HUES64 (cell line): ENCODE measurements around the gene UST.

Experiments used
- H3K27ac ChIP-seq: 2 replicates; pipeline ENCODE4 v1.7.0; 2013; ENCODE audit warnings: low read depth, low read length, inconsistent platforms
- H3K27me3 ChIP-seq: 2 replicates; pipeline ENCODE4 v1.6.1; 2013; ENCODE audit warnings: mild to moderate bottlenecking, low read length; ENCODE audit not compliant: insufficient read depth
- H3K36me3 ChIP-seq: 2 replicates; pipeline ENCODE4 v1.6.1; 2013; ENCODE audit warnings: mild to moderate bottlenecking, low read length; ENCODE audit not compliant: insufficient read depth
- H3K4me1 ChIP-seq: 2 replicates; pipeline ENCODE4 v1.6.1; 2013; ENCODE audit warnings: mild to moderate bottlenecking, low read length, moderate library complexity; ENCODE audit not compliant: insufficient read depth
- H3K4me3 ChIP-seq: 2 replicates; pipeline ENCODE4 v1.5.1; 2013; ENCODE audit warnings: mild to moderate bottlenecking, low read length, moderate library complexity
- H3K9ac ChIP-seq: 2 replicates; pipeline ENCODE4 v1.6.1; 2013; ENCODE audit warnings: mild to moderate bottlenecking, low read depth, low read length
- H3K9me3 ChIP-seq: 2 replicates; pipeline ENCODE4 v1.6.1; 2013; ENCODE audit warnings: low read depth, low read length; ENCODE audit not compliant: insufficient read depth
- WGBS: fragments of 150-250, 120-280 bp; methylation state at CpG from one replicate; pipeline ENCODE4 v1.1.7; 2013; ENCODE audit warnings: missing lambda C conversion rate; 5-methylcytosine and 5-hydroxymethylcytosine counted together

UST gene

DNA sequence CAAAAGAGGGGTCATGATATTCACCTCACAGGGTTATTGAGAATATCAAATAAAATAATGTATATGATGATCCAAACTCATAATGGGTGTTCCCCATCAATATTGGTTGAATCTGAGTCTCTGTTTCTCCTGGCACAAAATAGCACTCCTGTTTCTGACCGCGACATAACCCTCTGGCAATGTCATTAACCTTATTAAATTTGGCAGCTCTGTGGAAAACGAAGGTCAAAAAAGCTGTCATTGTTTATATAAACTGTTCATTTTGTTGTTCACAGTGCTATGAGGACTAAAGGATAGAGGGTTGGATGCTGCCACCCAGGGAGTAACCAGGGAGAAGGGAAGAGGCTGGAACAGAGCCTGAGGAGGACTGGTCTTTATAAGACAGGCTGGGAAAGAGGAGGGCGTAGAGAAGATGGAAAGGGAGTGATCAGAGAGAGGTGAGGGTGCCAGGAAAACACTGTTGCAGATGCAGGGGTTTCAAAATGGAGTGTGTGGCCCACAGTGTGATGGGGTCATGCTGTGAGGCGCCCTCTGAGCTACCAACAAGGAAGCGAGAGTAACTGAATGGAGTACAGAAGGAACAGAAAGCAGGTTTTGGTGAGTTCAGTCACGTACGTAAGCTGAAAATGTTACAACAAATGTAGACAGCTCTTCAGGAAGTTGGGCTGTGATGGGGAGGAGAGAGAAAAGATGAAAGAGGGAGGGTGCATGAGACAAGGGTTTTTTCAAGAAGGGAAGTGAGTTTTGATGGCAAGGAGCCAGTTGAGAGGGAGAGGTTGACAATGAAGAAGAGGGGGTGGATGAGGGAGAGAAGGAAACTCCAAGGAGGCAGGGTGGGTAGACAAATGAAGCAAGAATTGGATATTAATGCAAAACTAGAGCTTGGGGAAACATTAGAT lies 319.1 kb downstream of the UST start:
- Histone ChIP-seq H3K4me3 (no peak overlapping the region), H3K9me3 (no peaks in the 10 kb centered on the region), H3K36me3 (no peaks in the 10 kb centered on the region), H3K27me3 (no peaks in the 10 kb centered on the region), H3K27ac (no peak overlapping the region), H3K4me1 (no peaks in the 10 kb centered on the region), H3K9ac (no peak overlapping the region)
- 94% methylated on average over 8 of the region's 8 CpGs for WGBS

DNA sequence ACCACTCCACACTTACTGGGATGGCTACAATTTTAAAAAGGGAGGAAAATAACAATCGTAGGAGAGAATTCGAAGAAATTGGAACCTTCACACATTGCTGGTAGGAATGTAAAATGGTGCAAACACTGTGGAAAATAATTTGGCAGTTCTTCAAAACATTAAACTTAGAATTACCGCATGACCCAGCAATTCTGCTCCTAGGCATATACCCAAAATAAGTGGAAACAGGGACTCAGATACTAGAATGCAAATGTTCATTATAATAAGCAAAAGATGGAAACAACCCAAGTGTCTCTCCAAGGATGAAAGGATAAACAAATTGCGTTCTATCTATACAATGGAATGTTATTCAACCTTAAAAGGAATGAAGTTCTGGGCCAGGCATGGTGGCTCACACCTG lies 325.2 kb downstream of the UST start:
- H3K36me3 ChIP-seq = peaks cover 32% of the 10 kb centered on the region
- 95% methylated on average over 4 of the region's 4 CpGs for WGBS
- H3K9me3 ChIP-seq = 0 out of 2 replicates have a peak, but pooled peaks cover 2% of the 10 kb centered on the region
- H3K4me1 ChIP-seq = no peaks in the 10 kb centered on the region
- no peaks in the 10 kb centered on the region for H3K27me3 ChIP-seq
- H3K4me3 ChIP-seq = no peak overlapping the region
- no peak overlapping the region for H3K27ac ChIP-seq
- no peak overlapping the region for H3K9ac ChIP-seq

DNA sequence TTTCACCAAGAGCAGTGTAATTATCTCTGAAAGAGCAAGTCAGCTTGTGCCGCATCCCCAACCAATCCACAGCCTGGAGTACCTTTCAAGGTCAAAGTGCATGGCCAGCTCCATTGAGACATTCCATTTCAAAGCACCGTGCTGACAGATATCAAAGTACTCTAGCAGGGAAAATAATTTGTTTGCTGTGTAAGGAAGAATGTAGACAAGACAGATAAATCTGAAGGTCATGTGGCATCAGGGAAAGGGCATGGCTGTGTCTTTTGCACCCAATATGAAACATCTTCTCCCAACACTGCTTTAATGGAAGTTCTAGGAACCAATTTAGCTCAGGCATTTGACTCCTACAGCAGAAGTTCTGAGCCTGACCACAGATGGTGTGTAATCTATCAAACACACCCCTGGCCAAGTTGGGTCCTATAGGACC lies 328.0 kb downstream of the UST start:
- 0 out of 2 replicates have a peak, but pooled peaks cover 2% of the 10 kb centered on the region for H3K9me3 ChIP-seq
- no peak overlapping the region for H3K9ac ChIP-seq
- H3K4me3 ChIP-seq = no peak overlapping the region
- 96% methylated on average over 2 of the region's 2 CpGs for WGBS
- H3K27ac ChIP-seq = no peak overlapping the region
- H3K4me1 ChIP-seq = no peaks in the 10 kb centered on the region
- peaks cover 42% of the 10 kb centered on the region for H3K36me3 ChIP-seq
- no peaks in the 10 kb centered on the region for H3K27me3 ChIP-seq

DNA sequence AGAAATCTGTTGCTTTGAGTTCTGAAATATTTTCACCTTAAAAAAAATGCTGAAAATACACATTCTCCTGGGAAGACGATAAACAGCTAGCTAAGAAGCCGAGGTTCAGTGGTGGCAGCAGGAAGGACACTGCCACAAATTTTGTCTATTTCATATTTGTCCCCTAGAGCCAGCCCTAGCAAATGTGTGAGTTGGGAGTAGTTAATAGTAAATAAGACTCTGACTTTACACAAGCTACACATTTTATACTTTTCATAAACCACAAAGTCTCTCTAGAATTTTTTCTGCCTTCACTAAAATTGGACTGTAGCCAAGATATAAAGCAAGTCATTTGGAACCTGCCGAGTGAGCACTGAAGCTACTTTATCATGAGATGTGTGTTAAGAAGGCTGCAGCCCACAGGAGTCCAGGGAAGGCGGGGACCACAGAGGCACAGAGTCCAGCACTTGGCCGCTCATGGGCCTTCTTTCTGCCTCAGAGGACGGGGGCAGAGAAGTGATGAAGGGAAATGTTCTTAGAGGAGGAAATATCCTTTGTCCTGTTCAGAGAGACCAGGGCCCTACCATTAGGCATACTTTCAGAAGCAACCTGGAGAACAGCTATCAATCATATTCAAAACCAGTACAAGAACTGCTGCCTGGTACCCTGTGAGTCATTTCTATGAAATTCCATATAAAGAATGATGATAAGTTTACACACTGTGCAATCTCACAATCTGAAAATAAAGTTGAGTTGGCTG lies 329.0 kb downstream of the UST start:
- no peaks in the 10 kb centered on the region for H3K4me1 ChIP-seq
- 90% methylated on average over 6 of the region's 6 CpGs for WGBS
- H3K27ac ChIP-seq = no peak overlapping the region
- 0 out of 2 replicates have a peak, but pooled peaks cover 2% of the 10 kb centered on the region for H3K9me3 ChIP-seq
- no peak overlapping the region for H3K9ac ChIP-seq
- H3K36me3 ChIP-seq = peaks cover 42% of the 10 kb centered on the region
- no peak overlapping the region for H3K4me3 ChIP-seq
- H3K27me3 ChIP-seq = no peaks in the 10 kb centered on the region

DNA sequence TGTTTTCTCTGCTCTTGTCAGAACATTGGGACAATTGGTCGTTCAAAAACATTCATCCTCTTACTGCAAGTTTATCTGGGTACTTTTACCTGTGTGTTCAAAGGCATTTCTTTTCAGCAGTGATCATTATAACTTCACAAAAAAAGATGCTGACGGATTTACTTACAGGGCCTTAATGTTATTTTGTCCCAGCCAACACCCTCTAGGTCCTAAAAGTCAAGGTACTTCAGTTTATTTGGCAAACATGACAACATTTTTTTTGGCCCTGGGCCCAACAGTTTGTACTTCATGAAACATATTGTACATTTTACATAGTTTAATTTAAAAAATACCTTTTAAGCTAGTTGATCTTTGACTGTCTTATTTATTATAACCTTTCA lies 329.5 kb downstream of the UST start:
- 84% methylated on average over 2 of the region's 2 CpGs for WGBS
- Histone ChIP-seq H3K36me3 (peaks cover 42% of the 10 kb centered on the region), H3K9me3 (0 out of 2 replicates have a peak, but pooled peaks cover 2% of the 10 kb centered on the region), H3K4me3 (no peak overlapping the region), H3K4me1 (no peaks in the 10 kb centered on the region), H3K27me3 (no peaks in the 10 kb centered on the region), H3K27ac (no peak overlapping the region), H3K9ac (no peak overlapping the region)

DNA sequence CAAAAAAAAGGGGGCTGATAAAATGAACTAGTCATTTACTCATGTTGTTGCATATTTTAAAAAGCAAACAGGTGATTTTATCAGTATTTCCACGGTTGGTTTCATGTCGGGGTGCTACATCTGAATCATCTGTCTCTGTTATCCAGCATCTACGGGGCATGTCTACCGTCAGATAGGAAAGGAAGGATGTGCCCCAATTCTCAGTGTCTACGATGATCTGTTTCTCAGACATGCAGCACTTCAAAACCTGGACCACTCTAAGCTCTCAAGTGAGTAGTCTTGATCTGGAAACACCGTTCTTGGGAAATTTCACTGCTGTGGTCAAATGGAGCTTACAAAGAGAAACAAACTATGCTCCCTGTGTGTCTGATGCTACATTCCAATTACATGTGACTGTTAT lies 330.4 kb downstream of the UST start:
- H3K4me3 ChIP-seq = no peak overlapping the region

DNA sequence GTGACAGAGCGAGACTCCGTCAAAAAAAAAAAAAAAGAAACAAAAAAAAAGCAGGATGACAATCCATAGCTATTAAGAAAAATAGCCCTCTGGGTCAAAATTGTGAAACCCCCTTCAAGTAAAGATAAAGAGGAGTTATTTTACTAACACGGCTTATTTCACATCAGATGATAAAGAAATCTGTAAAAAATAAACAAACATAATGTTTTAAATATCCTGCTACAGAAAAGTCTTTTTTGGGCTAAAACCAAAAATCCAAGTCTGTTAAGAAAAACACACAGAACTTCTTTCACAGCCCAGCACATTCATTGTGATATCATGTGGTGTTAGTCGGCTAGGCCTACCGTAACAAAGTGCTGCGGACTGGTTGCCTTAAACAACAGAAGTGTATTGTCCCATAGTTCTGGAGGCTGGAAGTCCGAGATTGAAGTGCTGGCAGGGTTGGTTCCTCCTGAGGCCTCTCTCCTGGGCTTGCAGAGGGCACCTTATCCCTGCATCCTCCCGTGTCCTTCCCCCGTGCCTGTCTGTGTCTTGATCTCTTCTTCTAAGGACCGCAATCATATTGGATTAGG lies 331.5 kb downstream of the UST start:
- Histone ChIP-seq H3K27ac (no peak overlapping the region), H3K4me1 (no peaks in the 10 kb centered on the region), H3K9me3 (no peaks in the 10 kb centered on the region)

More for the DNA sequence above, 330.4 kb downstream of the UST start:
- Histone ChIP-seq H3K9me3 (no peaks in the 10 kb centered on the region), H3K36me3 (peaks cover 42% of the 10 kb centered on the region), H3K4me1 (no peaks in the 10 kb centered on the region), H3K9ac (no peak overlapping the region), H3K27me3 (no peaks in the 10 kb centered on the region), H3K27ac (no peak overlapping the region)
- WGBS = 89% methylated on average over 6 of the region's 6 CpGs

DNA sequence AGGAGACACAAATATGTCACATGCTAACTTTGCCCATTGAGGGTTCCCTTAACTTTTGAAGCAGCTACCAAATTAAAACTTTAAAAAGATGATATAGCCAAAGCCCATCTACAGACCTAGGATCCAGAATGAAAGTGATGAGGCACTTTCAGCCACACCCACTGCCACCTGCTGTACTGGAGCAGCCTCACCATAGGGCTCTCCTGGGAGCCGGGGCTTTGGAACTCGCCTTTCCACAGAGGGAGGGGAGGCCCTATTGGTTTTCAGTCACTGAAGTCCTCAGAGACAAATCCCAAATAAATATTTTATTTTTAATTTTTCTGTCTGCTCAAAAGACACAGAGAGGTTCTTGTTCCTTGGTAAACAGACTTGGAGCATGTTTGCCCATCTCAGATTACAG lies 332.6 kb downstream of the UST start:
- Histone ChIP-seq H3K27ac (no peak overlapping the region), H3K27me3 (no peaks in the 10 kb centered on the region), H3K4me1 (no peaks in the 10 kb centered on the region), H3K4me3 (no peak overlapping the region), H3K36me3 (peaks cover 31% of the 10 kb centered on the region), H3K9ac (no peak overlapping the region), H3K9me3 (no peaks in the 10 kb centered on the region)
- 81% methylated on average over 2 of the region's 2 CpGs for WGBS

More for the DNA sequence above, 331.5 kb downstream of the UST start:
- 96% methylated on average over 7 of the region's 10 CpGs for WGBS
- Histone ChIP-seq H3K9ac (no peak overlapping the region), H3K4me3 (no peak overlapping the region), H3K27me3 (no peaks in the 10 kb centered on the region), H3K36me3 (peaks cover 42% of the 10 kb centered on the region)

DNA sequence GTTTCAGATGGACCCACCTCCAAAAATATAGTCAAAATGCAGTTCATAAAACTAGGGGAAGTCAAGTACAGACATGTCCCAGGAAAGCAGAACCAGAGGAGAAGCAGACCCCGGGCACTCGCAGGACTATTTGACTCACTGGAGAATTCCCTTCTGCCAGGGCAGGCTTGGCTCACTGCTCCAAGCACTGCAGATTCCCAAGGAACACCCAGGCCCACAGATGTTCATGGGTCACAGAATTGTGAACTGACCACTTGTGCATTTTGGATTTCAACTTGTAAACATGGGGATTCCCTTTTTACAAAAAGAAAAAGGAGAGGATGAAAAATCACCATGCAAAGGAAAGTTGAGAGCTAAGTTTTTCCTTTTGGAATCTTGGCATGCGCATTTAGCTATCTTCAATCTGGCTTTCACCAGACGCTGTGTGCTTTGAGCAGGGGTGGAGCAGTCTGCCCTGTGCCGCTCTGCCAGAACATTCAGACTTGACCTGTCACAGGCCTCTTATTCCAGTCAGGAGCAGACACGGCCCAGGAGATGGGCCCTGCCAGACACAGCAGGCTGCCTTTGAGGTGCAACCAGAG lies 333.2 kb downstream of the UST start:
- Histone ChIP-seq H3K4me3 (no peak overlapping the region), H3K27me3 (no peaks in the 10 kb centered on the region), H3K9me3 (no peaks in the 10 kb centered on the region), H3K4me1 (no peaks in the 10 kb centered on the region), H3K36me3 (peaks cover 25% of the 10 kb centered on the region), H3K9ac (no peak overlapping the region), H3K27ac (no peak overlapping the region)
- 68% methylated on average over 6 of the region's 6 CpGs for WGBS

DNA sequence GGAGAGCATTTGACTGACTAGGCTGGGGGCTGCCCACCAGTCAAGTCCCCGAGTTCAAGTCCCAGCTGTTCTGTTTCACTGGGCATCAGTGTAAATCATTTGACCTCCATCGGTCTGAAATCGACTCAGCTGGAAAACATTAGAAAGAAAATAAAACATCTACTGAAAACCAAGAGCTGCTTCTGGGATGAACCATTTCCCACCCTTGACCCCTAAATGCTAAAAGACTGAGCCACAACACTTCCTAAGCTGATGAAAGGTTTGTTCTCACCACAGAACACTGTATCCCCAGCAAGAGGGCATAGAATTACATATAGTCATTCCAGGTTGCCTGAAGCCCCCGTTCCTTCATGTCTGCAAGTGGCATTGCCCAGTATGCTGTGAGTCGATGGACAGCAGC lies 333.7 kb downstream of the UST start:
- 92% methylated on average over 5 of the region's 5 CpGs for WGBS

DNA sequence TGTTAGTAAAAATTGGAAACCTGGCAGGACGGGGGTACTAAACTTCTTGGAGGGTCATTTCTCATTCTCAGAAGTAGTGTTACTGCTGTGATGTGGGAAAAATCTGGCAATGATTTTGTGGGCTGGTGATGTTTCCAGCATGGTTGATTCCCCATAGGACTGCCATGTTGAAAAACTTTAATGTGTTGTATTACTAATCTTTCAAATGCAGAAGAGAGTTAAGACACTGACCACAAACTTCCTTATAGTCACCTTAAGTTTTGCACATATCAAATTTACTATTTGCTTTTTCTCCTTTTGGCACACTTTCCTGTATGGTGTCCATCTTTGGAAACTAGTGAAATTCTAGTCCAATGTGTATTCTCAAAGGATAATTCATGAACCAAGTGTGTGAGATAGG lies 334.5 kb downstream of the UST start:
- no peaks in the 10 kb centered on the region for H3K9me3 ChIP-seq
- WGBS = 95% methylated on average over 1 of the region's 1 CpG
- H3K9ac ChIP-seq = no peak overlapping the region
- no peaks in the 10 kb centered on the region for H3K27me3 ChIP-seq
- H3K27ac ChIP-seq = no peak overlapping the region
- H3K4me3 ChIP-seq = no peak overlapping the region
- no peaks in the 10 kb centered on the region for H3K4me1 ChIP-seq
- H3K36me3 ChIP-seq = peaks cover 13% of the 10 kb centered on the region

More for the DNA sequence above, 333.7 kb downstream of the UST start:
- H3K4me3 ChIP-seq = no peak overlapping the region
- H3K9ac ChIP-seq = no peak overlapping the region
- H3K9me3 ChIP-seq = no peaks in the 10 kb centered on the region
- no peak overlapping the region for H3K27ac ChIP-seq
- H3K27me3 ChIP-seq = no peaks in the 10 kb centered on the region
- H3K4me1 ChIP-seq = no peaks in the 10 kb centered on the region
- H3K36me3 ChIP-seq = peaks cover 20% of the 10 kb centered on the region
